ENCODE results near the gene UNKL.

UNKL gene

DNA sequence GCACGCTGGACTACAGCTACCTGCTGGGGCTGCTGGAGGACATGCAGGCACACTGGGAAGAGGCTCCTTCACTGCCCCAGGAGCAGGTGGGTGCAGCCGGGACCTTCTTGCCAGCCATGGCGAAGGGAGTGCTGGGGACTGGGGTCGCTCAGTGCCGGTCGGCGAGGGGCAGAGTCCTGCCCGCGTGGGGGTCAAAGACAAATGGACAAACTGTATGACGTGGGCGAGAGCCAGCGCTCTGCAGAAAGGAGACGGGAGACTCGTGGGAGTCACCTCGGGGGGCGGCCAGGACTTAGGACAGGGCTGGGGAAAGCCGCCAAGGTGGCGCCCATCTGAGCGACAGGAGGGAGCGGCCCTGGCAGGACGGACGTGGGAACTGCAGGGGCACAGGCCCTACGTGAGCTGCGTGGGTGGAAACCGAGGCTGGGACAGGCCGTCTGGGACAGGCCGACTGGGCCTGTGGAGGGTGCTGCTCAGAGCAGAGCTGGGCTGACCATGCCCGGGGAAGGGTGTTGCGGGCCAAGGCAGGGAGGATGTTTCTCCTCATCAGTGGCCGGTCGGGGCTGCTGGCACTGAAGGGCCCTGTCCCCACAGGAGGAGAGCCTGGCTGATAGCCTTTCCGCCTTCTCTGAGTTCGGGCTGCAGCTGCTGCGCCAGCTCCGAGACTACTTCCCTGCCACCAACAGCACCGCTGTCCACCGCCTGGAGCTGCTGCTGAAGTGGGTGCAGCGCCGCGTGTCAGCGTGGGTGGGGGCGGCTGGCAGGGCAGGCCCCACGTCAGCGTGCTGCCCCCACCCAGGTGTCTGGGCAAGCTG lies 70.9 kb downstream of the UNKL start:
- TF ChIP-seq CTCF (IDR thresholded peaks at IDR 0.05): no peak

GRCh38 chr16:1342526-1343427 lies 71.7 kb downstream of the UNKL start:
- TF ChIP-seq CTCF (IDR thresholded peaks at IDR 0.05): no peak

- no peak for TF ChIP-seq CTCF (IDR thresholded peaks at IDR 0.05)
These were observed 72.7 kb downstream of the UNKL start for GRCh38 chr16:1341495-1342420.

DNA sequence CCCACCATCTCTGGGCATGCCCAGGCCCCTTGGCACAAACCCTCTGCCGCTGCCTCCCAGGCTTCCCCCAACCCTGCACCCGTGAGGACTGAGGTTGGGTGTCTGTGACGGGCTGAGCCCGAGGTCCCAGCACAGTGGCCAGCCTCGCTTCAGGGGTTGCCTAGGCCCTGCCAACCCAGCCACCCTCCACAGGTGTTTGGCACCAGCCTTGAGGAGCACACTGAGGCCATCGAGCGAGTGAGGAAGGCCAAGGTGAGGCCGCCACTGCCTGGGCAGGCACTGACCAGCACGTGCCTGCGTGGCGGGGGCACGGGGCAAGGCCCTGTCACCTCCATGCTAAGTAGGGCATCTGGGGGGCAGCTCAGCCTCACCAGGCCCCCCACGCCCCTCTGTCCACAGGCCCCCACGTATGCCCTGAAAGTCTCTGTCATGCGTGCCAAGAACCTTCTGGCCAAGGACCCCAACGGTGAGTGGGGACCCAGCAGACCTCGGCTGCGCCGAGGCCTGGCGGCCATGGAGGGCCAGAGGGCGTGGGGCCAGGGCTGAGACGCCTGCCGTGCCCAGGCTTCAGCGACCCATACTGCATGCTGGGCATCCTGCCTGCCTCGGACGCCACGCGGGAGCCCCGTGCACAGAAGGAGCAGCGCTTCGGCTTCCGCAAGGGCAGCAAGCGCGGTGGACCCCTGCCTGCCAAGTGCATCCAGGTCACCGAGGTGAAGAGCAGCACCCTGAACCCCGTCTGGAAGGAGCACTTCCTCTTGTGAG lies 73.6 kb downstream of the UNKL start:
- TF ChIP-seq CTCF (IDR thresholded peaks at IDR 0.05): no peak

DNA sequence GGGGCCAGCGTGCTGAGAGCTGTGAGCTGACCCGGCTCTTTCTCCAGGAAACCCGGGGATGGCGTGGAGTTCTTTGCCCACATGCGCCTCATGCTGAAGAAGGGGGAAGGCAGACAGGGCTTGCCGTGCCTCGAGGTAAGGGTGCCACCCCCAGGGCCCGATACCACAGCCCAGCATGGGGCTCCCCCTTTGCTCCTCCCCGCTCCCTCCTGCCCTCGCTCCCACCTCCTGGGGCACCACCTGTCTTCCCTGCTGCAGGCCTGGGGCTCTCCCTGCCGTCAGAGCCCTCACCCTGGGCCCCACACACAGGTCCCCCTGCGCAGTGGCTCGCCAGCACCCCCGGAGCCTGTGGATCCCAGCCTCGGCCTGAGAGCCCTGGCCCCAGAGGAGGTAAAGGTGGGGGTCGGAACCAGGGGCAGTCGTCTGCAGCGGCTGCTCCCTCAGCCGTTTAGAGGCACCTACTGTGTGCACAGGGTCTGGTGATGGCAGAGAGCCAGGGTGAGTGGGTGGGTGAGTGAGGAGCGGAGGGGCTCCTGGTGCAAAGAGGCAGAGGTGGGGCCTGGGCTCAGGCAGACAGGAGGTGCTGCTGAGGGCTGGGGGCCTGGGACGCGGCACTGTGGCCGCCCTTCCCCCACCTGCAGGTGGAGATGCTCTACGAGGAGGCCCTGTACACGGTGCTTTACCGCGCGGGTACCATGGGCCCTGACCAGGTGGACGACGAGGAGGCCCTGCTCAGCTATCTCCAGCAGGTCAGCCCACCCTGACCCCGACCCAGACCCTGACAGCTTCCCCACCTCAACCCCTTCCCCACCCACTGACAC lies 75.4 kb downstream of the UNKL start:
- TF ChIP-seq CTCF (IDR thresholded peaks at IDR 0.05): no peak

- peak; percentile 67 for TF ChIP-seq CTCF (IDR thresholded peaks at IDR 0.05)
These were observed 76.3 kb downstream of the UNKL start for GRCh38 chr16:1338119-1338730.
